Stimulated activated CD4-positive, alpha-beta T cell treated with anti-CD3 and anti-CD28 coated beads, Interleukin-1b, Interleukin-23, amount 100 ng/mL, for 4 hours (primary cell): Measurements from ENCODE around the gene HRC.
"Not testable (repeated sequence)": the region's sequence is repeated elsewhere in the genome, so short reads cannot be mapped to it uniquely, and the experiment has no call there.

ENCODE experiments used
- DNase-seq, 2 donors: peaks; one replicate each; pipeline ENCODE4 v3.0.0-alpha.2; 2020; ENCODE audit warnings: low read depth in 2 of 2

HRC gene

DNA sequence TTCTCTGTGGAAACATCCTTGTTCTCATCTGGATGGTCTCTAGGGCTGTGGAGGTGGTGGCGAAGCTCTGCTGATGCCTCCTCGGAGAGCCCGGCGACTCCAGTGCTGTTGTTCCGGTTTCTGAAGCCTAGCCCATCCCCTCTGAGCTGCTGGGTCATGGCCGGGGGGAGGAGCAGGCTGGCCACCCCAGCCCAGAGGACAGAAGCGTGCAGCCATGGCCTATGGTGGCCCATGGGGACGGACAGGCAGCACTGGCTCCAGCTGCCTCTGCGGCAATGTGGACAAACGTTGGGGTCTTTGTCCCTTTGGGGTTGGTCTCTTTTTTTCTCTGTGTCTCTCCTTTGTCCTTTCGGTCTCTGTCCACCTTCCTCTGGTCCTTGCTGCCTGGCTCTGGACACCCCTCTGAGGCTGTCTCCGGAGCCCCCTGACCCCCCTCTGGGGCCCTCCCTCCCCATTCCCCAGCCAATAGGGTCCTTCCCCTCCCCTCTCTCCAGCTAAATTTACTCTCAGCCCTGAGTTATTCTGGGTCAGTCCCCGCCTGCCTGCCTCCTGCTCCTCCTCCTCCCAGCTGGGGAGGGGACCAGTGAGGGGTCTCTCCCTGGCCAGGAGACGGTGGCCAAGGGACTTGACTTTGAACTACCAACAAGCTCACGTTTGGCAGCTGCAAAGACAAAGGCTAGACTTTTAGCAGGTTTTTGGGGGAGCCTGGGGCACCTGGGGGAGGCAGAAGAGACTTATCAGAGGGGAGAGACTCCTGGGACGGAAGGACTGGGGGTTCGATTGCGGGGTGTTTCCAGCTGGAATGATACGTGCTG is at the start of gene HRC:
Gene HRC (minus strand): TSS at position 392 of the 815 bp plus-strand sequence. CDS start 159 bp downstream, at position 233.
- DNase-seq, result no peak

GRCh38 chr19:49201042-49201441 is 45.8 kb upstream of the HRC start:
- no peak for DNase-seq

GRCh38 chr19:49200238-49200862 is 45.2 kb upstream of the HRC start:
- no peak for DNase-seq

GRCh38 chr19:49196527-49197240 is 41.5 kb upstream of the HRC start:
- DNase-seq, result no peak

DNA sequence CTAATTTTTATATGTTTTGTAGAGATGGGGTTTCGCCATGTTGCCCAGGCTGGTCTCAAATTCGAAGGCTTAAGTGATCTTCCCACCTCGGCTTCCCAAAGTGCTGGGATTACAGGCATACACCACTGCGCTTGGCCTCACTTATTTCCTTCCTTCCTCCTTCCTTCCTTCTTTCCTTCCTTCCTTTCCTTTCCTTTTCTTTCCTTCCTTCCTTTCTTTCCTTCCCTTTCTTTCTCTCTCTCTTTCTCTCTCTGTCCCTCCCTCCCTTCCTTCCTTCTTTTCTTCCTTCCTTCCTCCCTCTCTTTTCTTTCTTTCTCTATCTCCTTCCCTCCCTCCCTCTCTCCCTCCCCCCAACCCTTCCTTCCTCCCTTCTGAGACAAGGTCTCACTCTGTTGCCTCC is 39.2 kb upstream of the HRC start:
- no peak for DNase-seq

DNA sequence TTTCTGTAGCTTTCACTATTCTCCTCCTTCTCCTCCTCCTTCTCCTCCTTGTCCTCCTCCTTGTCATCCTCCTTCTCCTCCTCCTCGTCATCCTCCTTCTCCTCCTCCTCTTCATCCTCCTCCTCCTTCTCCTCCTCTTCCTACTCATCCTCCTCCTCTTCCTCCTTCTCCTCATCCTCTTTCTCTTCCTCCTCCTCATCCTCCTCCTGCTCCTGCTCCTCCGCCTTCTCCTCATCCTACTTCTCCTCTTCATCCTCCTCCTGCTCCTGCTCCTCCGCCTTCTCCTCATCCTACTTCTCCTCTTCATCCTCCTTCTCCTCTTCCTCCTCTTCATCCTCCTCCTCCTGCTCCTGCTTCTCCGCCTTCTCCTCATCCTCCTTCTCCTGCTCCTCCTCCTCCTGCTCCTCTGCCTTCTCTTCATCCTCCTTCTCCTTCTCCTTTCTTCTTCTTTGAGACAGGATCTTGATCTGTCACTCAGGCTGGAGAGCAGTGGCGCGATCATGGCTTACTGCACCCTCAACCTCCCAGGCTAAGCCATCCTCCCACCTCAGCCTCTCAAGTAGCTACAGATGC is 38.7 kb upstream of the HRC start:
- no peak for DNase-seq

DNA sequence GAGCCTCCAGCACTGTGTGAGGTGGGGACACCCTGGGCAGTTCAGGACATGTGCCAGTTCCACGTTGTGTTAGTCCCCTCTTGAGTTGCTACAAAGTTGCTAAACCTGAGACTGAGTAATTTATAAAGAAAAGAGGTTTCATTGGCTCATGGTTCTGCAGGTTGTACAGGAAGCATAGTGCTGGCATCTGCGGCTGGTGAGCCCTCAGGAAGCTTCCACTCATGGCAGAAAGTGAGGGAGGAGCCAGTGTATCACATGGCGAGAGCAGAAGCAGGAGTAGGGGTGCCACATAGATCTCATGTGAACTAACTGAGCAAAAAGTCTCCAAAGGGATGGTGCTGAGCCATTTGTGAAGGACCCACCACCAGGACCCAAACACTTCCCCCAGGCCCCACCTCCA is 35.6 kb upstream of the HRC start:
- no peak for DNase-seq

DNA sequence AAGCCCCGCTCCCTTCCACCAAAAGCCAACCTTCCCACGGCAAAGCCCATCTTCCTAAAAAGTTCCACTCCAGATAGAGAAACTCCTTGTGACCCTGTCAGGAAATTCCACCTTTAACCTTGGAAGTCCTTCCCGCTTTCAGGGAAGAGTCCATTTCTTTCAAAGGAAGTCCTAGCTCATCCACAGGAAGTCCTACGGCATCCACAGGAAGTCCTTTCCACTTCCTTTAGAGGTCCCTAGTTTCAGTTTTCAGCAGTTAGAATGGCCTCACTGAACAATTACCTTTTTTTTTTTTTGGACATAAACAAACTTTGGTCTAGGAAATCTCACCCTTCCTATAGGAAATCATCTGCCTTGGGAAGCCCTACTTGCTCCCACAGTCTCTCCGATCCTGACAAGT is 34.1 kb upstream of the HRC start:
- no peak for DNase-seq

DNA sequence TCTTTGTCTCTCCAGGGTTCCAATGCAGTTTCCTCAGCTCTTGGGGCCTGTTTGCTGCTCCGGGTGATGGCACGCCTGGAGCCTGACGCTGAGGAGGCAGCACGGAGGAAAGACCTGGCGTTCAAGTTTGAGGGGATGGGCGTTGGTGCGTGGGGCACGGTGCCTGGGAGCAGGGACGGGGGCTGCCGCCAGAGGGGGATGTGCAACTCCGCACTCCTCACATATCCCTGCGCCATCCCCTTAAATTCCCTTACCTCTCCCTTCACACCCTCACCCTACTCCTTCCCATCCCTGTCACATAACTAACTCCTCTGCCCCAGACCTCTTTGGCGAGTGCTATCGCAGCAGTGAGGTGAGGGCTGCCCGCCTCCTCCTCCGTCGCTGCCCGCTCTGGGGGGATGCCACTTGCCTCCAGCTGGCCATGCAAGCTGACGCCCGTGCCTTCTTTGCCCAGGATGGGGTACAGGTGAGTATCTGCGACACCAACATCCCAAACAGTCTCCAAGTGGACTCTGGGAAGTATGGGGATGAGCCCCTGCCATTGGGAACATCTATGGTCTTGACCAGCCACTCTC is 33.5 kb upstream of the HRC start:
- DNase-seq, result no peak

DNA sequence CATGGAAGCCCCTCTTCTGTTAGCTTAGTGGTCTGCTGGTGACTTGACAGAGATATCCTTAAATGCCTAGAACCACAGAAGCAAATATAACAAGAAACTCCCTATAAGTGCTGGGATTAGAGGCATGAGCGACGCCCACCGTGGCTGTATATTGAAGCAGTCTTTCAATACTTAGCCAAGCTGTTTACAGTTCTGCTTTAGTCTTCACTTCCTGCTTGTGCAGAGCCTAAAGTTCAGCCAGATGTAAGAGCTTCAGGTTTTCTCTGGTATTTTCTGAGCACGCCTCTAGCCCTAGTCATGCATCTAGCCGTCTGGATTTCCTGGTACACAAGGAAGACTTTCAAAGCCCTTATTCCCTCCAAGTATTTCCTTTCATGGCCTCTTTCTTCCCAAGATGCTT is 30.9 kb upstream of the HRC start:
- DNase-seq, result no peak

- no peak for DNase-seq
These were observed 27.7 kb upstream of the HRC start for GRCh38 chr19:49182848-49183375.

GRCh38 chr19:49182010-49182847 is 27.0 kb upstream of the HRC start:
- not testable (repeated sequence) for DNase-seq

- no peak for DNase-seq
These were observed 25.5 kb upstream of the HRC start for GRCh38 chr19:49180659-49181058.

GRCh38 chr19:49173198-49173597 is 18.0 kb upstream of the HRC start:
- DNase-seq, result no peak

GRCh38 chr19:49168421-49168820 is 13.2 kb upstream of the HRC start:
- no peak for DNase-seq

DNA sequence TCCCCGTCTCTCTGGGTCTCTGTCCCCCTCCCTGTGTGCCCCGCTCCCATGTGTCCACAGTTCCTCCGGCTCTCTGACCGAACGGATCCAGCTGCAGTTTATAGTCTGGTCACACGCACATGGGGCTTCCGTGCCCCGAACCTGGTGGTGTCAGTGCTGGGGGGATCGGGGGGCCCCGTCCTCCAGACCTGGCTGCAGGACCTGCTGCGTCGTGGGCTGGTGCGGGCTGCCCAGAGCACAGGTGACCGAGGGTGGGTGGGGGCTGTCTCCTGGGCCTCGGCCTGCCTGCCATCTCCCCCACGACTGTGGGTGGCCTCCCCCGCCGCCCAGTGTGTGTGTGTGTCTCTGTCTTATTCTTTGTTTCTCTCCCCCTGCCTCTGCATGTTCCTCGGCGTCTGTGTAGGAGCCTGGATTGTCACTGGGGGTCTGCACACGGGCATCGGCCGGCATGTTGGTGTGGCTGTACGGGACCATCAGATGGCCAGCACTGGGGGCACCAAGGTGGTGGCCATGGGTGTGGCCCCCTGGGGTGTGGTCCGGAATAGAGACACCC is 12.7 kb upstream of the HRC start:
- no peak for DNase-seq

DNA sequence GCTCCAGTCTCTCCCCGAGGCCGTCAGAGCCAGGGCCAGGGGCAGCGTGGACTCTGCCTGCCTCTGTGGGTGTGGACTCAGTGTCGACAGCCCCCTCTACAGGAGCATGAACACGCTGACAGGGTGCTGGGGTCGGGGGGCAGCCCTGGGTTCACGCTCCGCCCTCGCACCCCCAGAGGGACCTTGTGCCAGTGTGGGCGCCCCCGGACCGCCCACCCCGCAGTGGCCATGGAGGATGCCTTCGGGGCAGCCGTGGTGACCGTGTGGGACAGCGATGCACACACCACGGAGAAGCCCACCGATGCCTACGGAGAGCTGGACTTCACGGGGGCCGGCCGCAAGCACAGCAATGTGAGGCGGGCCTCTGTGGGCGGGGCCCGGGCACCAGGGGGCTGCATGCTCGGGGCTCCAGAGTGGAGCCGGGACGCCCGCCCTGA is 10.7 kb upstream of the HRC start:
- DNase-seq, result no peak

GRCh38 chr19:49165111-49165750 is 10.0 kb upstream of the HRC start:
- DNase-seq, result no peak

GRCh38 chr19:49161987-49162386 is 6.8 kb upstream of the HRC start:
- DNase-seq, result no peak
